Measurements from ENCODE around the gene CEP162.

DNA sequence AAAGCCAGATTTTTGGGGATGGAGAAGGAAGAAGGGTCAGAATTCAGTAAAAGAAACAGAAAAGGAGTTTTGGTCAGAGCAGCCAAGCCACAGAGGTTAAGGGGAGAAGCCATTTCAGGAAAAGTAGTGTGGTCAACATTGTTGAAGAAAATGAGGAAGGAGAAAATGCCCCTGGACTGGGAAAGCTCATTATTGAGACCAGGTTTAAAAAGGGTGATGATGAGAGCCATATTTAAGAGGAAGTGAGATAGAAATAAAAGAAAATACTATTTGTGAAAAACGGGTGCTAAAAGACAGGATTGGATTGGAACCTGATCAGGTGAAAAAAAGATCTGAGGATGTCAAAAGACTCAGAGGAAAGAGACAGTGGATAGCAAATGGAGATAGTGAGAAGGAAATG, 75.8 kb downstream of the CEP162 start:
- TF ChIP-seq, protein P1, sequence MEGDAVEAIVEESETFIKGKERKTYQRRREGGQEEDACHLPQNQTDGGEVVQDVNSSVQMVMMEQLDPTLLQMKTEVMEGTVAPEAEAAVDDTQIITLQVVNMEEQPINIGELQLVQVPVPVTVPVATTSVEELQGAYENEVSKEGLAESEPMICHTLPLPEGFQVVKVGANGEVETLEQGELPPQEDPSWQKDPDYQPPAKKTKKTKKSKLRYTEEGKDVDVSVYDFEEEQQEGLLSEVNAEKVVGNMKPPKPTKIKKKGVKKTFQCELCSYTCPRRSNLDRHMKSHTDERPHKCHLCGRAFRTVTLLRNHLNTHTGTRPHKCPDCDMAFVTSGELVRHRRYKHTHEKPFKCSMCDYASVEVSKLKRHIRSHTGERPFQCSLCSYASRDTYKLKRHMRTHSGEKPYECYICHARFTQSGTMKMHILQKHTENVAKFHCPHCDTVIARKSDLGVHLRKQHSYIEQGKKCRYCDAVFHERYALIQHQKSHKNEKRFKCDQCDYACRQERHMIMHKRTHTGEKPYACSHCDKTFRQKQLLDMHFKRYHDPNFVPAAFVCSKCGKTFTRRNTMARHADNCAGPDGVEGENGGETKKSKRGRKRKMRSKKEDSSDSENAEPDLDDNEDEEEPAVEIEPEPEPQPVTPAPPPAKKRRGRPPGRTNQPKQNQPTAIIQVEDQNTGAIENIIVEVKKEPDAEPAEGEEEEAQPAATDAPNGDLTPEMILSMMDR (IDR thresholded peaks at IDR 0.05): no peak
- TF ChIP-seq POLR2A (IDR thresholded peaks at IDR 0.05): no peak
